A673 (cell line): ENCODE measurements around the gene APCDD1L.

Experiments
- CTCF ChIP-seq: fragments of 300-800, 200-600 bp; sonication (generic); conservative IDR thresholded peaks from 2 replicates; pipeline ENCODE4 v1.5.1; 2017; ENCODE audit warnings: low read depth, mild to moderate bottlenecking, antibody characterized with exemption, low read length, moderate library complexity, mixed read lengths
- EZH2 ChIP-seq: fragments of 200-600 bp; sonication (generic); IDR thresholded peaks from 2 replicates; pipeline ENCODE4 v1.6.1; 2017; ENCODE audit warnings: borderline replicate concordance, low read depth, mild to moderate bottlenecking, mixed read lengths, antibody characterized with exemption, low read length; ENCODE audit not compliant: poor library complexity, severe bottlenecking

- TF ChIP-seq CTCF, result no peak
- TF ChIP-seq EZH2, result no peak
These were observed 36.9 kb downstream of the APCDD1L start for GRCh38 chr20:58478141-58478805.
